GOT3 (cell line): ENCODE results near the gene FAM162A.
"Not testable (repeated sequence)": the region's sequence is repeated elsewhere in the genome, so short reads cannot be mapped to it uniquely, and the experiment has no call there.

Source experiments
- DNase-seq: peaks from one replicate; lab custom pipeline; 2025; ENCODE audit warnings: mixed read lengths; lab: John Stamatoyannopoulos, UW

FAM162A gene

GRCh38 chr3:122421101-122421500, 37.1 kb downstream of the FAM162A start:
- no peak for DNase-seq

- DNase-seq: no peak
Observed at GRCh38 chr3:122421836-122422235, 37.9 kb downstream of the FAM162A start.

- no peak for DNase-seq
Observed at GRCh38 chr3:122427857-122428471, 44.0 kb downstream of the FAM162A start.

GRCh38 chr3:122430371-122430770, 46.4 kb downstream of the FAM162A start:
- DNase-seq: no peak

- DNase-seq: no peak
Observed at GRCh38 chr3:122435950-122436349, 52.0 kb downstream of the FAM162A start.

- no peak for DNase-seq
Observed at GRCh38 chr3:122443090-122443489, 59.1 kb downstream of the FAM162A start.

GRCh38 chr3:122443762-122444490, 59.9 kb downstream of the FAM162A start:
- DNase-seq: not testable (repeated sequence)

- not testable (repeated sequence) for DNase-seq
Observed at GRCh38 chr3:122444491-122444887, 60.5 kb downstream of the FAM162A start.

- not testable (repeated sequence) for DNase-seq
Observed at GRCh38 chr3:122448218-122448617, 64.2 kb downstream of the FAM162A start.

GRCh38 chr3:122451371-122451770, 67.4 kb downstream of the FAM162A start:
- no peak for DNase-seq

- DNase-seq: no peak
Observed at GRCh38 chr3:122456074-122456473, 72.1 kb downstream of the FAM162A start.

- no peak for DNase-seq
Observed at GRCh38 chr3:122457706-122458105, 73.7 kb downstream of the FAM162A start.

- no peak for DNase-seq
Observed at GRCh38 chr3:122458992-122459391, 75.0 kb downstream of the FAM162A start.

GRCh38 chr3:122461806-122462205, 77.8 kb downstream of the FAM162A start:
- DNase-seq: no peak
